Activated B cell treated with CpG ODN at 0.5 μM for 24 hours (primary cell): ENCODE results near the gene CLEC1B. TPM values are rescaled to one million over a fixed set of nuclear protein-coding genes. Genes with fewer than 3 reads are reported as not detected.
A peak's percentile ranks its signal among the peaks of the same experiment; 100 is the strongest.

Experiments
- ATAC-seq: fragments of 200-7000 bp; cut with Tn5 transposase; one replicate; pipeline ENCODE4 v1.10.0; 2021; ENCODE audit warnings: low read depth, mild to moderate bottlenecking, moderate library complexity
- CTCF ChIA-PET: fragments of 350-600 bp; sonication (Branson Sonifier 250); formaldehyde crosslinking; loops from one replicate; lab custom pipeline; 2021; ENCODE audit warnings: antibody characterized with exemption; lab: Charles Lee
- POLR2A ChIA-PET: fragments of 350-600 bp; sonication (Branson Sonifier 250); formaldehyde crosslinking; loops from one replicate; lab custom pipeline; 2021; ENCODE audit warnings: antibody characterized with exemption; lab: Charles Lee
- DNase-seq: peaks from one replicate; pipeline ENCODE4 v3.0.0; 2022
- H3K27ac Mint-ChIP-seq: one replicate; pipeline ENCODE4 v1.8.0; 2020; ENCODE audit warnings: mixed read lengths
- H3K27me3 Mint-ChIP-seq: one replicate; pipeline ENCODE4 v1.8.0; 2021; ENCODE audit warnings: mixed read lengths
- H3K36me3 Mint-ChIP-seq: one replicate; pipeline ENCODE4 v1.8.0; 2021; ENCODE audit warnings: low read depth, mixed read lengths
- H3K4me1 Mint-ChIP-seq: one replicate; pipeline ENCODE4 v1.8.0; 2021; ENCODE audit warnings: mixed read lengths
- H3K4me3 Mint-ChIP-seq: one replicate; pipeline ENCODE4 v1.8.0; 2020; ENCODE audit warnings: mild to moderate bottlenecking, mixed read lengths
- H3K9me3 Mint-ChIP-seq: one replicate; pipeline ENCODE4 v1.8.0; 2020; ENCODE audit warnings: mixed read lengths
- CTCF ChIP-seq: fragments of 200-600 bp; IDR thresholded peaks from one replicate; pipeline ENCODE4 v1.8.0; 2022; ENCODE audit warnings: antibody characterized with exemption, mild to moderate bottlenecking
- intact Hi-C: fragments of 100-400 bp; cut with micrococcal nuclease; formaldehyde crosslinking; loops from one replicate; pipeline ENCODE4 v1.15.1; 2024
- total RNA-seq: library from RNA; stranded (reverse); gene quantifications from 2 replicates; pipeline ENCODE4 v1.2.3, GENCODE V29; 2022

The CLEC1B gene
- total RNA-seq, 1 donor from 2014 or later = not detected

- ChIA-PET POLR2A (interaction anchor here (0.9 kb wide), 1 partner anchor 190 kb away, joined by 3 read pairs; no protein-coding TSS in a partner anchor), CTCF (interaction anchor here (0.7 kb wide), 1 partner anchor 154 kb away, joined by 3 read pairs; no protein-coding TSS in a partner anchor)
- intact Hi-C loops = loop anchor here (5.0 to 10.0 kb wide), 2 partner anchors 81 to 416 kb away; partner anchors contain the start of gene CLEC2B
- DNase-seq (no peak), ATAC-seq (peak; percentile 90)
- Mint-ChIP-seq H3K9me3 (no peaks in the 10 kb centered on the region), H3K27ac (peak overlapping the region; percentile 80), H3K4me1 (peaks cover 48% of the 10 kb centered on the region), H3K36me3 (no peaks in the 10 kb centered on the region), H3K4me3 (peak overlapping the region; percentile 22), H3K27me3 (no peaks in the 10 kb centered on the region)
- TF ChIP-seq CTCF = no peak
These were observed 50.2 kb downstream of the CLEC1B start for GRCh38 chr12:9948606-9949296.

- ChIA-PET POLR2A (interaction anchor here (0.7 kb wide), 1 partner anchor 200 kb away, joined by 3 read pairs; no protein-coding TSS in a partner anchor), CTCF (interaction anchor here (1.1 kb wide), 1 partner anchor 11 kb away, joined by 4 read pairs; no protein-coding TSS in a partner anchor)
- Mint-ChIP-seq H3K27me3 (peaks cover 4% of the 10 kb centered on the region), H3K36me3 (no peaks in the 10 kb centered on the region), H3K4me3 (peak overlapping the region; percentile 29), H3K27ac (peak overlapping the region; percentile 80), H3K9me3 (no peaks in the 10 kb centered on the region), H3K4me1 (peaks cover 56% of the 10 kb centered on the region)
- DNase-seq (no peak), ATAC-seq (no peak)
- TF ChIP-seq CTCF = no peak
- intact Hi-C loops = loop anchor here (5.0 to 10.0 kb wide), 2 partner anchors 80 to 417 kb away; partner anchors contain the start of gene CLEC2B
These were observed 51.2 kb downstream of the CLEC1B start for GRCh38 chr12:9947674-9948073.

- Mint-ChIP-seq H3K9me3 (no peaks in the 10 kb centered on the region), H3K4me3 (no peak overlapping the region), H3K4me1 (peaks cover 40% of the 10 kb centered on the region), H3K27ac (no peak overlapping the region), H3K36me3 (no peaks in the 10 kb centered on the region), H3K27me3 (peaks cover 4% of the 10 kb centered on the region)
- TF ChIP-seq CTCF = no peak
- no peak for ATAC-seq
- intact Hi-C loops = loop anchor here (5.0 to 10.0 kb wide), 2 partner anchors 68 to 420 kb away; partner anchors contain the start of gene CLEC12B
- CTCF ChIA-PET = interaction anchor here (1.0 kb wide), 1 partner anchor 195 kb away, joined by 3 read pairs; no protein-coding TSS in a partner anchor
- no peak for DNase-seq
- POLR2A ChIA-PET = no interaction called here
These were observed 54.5 kb downstream of the CLEC1B start for GRCh38 chr12:9944391-9944790.

GRCh38 chr12:9943240-9943639 is 55.7 kb downstream of the CLEC1B start:
- H3K4me1 Mint-ChIP-seq = peaks cover 28% of the 10 kb centered on the region
- H3K4me3 Mint-ChIP-seq = peak overlapping the region; percentile 58
- ATAC-seq (peak; percentile 82), DNase-seq (peak; percentile 24)
- no peak overlapping the region for H3K27ac Mint-ChIP-seq
- no peak for TF ChIP-seq CTCF
- H3K36me3 Mint-ChIP-seq = no peaks in the 10 kb centered on the region
- intact Hi-C loops = loop anchor here (5.0 to 10.0 kb wide), 2 partner anchors 69 to 422 kb away; partner anchors contain the start of gene CLEC12B
- CTCF ChIA-PET = interaction anchor here (1.0 kb wide), 1 partner anchor 196 kb away, joined by 3 read pairs; no protein-coding TSS in a partner anchor
- POLR2A ChIA-PET = no interaction called here
- H3K27me3 Mint-ChIP-seq = peaks cover 8% of the 10 kb centered on the region
- H3K9me3 Mint-ChIP-seq = no peaks in the 10 kb centered on the region

Other genes starting within 250 kb of the CLEC1B start
- 23.7 and 26.7 TPM in 2 replicates for gene CD69, start 238.2 kb downstream of the CLEC1B start, total RNA-seq
- gene KLRF1, start 171.6 kb downstream of the CLEC1B start, total RNA-seq = 0.34 and 0.67 TPM in 2 replicates
- 18.4 and 19.1 TPM in 2 replicates for gene CLEC2B, start 129.8 kb downstream of the CLEC1B start, total RNA-seq
- gene KLRF2, start 117.6 kb downstream of the CLEC1B start, total RNA-seq = not detected in 2 replicates
- gene CLEC2A, start 66.8 kb downstream of the CLEC1B start, total RNA-seq = not detected in 2 replicates
- gene CLEC12A, start 27.7 kb downstream of the CLEC1B start, total RNA-seq = 0.22 TPM in 1 of 2 replicates, not detected in the other
- not detected in 2 replicates for gene CLEC12B, start 11.5 kb upstream of the CLEC1B start, total RNA-seq
- gene CLEC9A, start 31.6 kb upstream of the CLEC1B start, total RNA-seq = not detected in 2 replicates
- not detected in 2 replicates for gene CLEC1A, start 99.9 kb upstream of the CLEC1B start, total RNA-seq
- 0.09 and 0.10 TPM in 2 replicates for gene CLEC7A, start 131.1 kb upstream of the CLEC1B start, total RNA-seq
- 0.12 TPM in 1 of 2 replicates, not detected in the other for gene OLR1, start 173.0 kb upstream of the CLEC1B start, total RNA-seq
- gene TMEM52B, start 179.9 kb upstream of the CLEC1B start, total RNA-seq = not detected in 2 replicates
- 2.1 and 2.5 TPM in 2 replicates for gene GABARAPL1, start 213.8 kb upstream of the CLEC1B start, total RNA-seq